ENCODE data around the gene C17orf100.
"Not testable (repeated sequence)": the region's sequence is repeated elsewhere in the genome, so short reads cannot be mapped to it uniquely, and the experiment has no call there.

C17orf100 gene

DNA sequence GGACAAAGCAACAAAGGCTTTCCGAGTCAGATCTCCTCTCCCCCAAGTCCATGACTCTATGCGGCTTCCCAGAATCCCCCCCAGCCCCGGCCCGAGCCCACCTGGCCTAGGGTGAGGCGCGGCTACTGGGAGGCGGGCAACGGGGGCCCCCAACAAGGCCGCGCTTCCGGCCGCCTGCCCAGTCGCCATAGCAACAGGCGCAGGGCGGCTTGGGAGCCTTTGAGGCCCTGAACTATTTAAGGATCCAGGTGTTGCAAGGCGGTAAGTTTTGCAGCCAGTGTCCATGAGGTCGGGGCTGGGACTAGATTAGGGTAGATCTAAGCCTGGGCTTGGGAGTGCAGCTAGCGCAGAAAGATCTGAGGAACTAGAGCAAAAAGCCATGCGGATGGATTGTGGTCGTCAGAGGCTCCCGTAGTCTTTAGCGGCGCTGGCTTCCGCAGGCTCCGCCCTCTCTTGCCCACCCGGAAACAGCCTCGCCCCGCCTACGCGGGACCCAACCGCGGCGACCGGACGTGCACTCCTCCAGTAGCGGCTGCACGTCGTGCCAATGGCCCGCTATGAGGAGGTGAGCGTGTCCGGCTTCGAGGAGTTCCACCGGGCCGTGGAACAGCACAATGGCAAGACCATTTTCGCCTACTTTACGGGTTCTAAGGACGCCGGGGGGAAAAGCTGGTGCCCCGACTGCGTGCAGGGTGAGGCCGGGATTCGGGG is 10.9 kb upstream of the C17orf100 start, which contains the start of the genes KIAA0753 and TXNDC17:
Gene KIAA0753 (minus strand): TSS at position 176 of the 711 bp plus-strand sequence. CDS start 5,608 bp downstream, outside the sequence.
Gene TXNDC17 (plus strand): TSS at position 525 of the 711 bp plus-strand sequence. CDS start 23 bp downstream, at position 548.
- peak; percentile 78 to 84 for DNase-seq (ENCODE audit: low read depth in 1 of 2, low spot score in 1 of 2)

DNA sequence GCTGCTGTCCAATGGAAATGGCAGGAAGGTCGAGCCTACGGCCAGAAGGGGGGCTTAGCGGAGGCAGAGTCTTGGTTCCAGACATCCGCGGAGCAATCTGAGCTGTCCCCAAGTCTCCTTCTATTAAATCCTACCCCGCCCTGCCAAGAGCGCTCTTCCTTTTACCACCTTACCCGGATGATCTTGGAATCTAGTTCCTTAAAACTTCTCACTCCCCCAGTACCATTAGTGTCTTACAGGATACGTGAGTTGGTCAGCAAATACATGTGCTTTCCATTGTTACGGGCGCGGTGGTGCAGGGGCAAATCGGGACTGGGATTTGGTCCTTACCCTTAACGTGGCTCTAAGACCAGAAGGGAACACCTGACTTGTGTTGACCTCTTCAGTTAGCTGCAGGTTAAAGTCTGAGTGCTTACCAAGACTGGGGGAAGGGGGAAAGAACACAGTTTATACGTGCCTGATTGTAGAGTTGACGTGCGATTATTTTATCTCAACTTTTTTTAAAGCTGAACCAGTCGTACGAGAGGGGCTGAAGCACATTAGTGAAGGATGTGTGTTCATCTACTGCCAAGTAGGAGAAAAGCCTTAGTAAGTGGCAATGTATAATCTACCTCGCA is 10.2 kb upstream of the C17orf100 start:
- DNase-seq (ENCODE audit: low read depth in 1 of 2, low spot score in 1 of 2), result no peak

DNA sequence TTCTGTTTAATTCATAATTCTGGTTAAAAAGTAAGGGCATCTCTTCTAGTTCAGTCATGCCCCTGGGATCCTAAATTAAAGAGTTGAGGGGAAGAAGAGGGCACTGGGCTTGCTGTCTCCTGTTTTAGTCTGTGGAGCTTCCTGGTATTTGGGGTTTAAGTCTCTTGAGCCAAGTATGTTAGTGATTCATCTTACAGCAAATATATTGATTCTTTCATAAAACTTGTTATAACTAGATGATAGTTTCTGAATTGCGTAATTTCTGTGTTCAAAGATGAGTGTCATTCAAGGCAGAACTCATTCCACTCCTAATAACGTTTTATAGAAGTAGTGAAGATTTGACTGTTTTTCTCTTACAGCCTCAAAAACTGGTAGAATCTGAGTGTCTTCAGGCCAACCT is 9.0 kb upstream of the C17orf100 start:
- DNase-seq (ENCODE audit: low read depth in 1 of 2, low spot score in 1 of 2), result no peak

DNA sequence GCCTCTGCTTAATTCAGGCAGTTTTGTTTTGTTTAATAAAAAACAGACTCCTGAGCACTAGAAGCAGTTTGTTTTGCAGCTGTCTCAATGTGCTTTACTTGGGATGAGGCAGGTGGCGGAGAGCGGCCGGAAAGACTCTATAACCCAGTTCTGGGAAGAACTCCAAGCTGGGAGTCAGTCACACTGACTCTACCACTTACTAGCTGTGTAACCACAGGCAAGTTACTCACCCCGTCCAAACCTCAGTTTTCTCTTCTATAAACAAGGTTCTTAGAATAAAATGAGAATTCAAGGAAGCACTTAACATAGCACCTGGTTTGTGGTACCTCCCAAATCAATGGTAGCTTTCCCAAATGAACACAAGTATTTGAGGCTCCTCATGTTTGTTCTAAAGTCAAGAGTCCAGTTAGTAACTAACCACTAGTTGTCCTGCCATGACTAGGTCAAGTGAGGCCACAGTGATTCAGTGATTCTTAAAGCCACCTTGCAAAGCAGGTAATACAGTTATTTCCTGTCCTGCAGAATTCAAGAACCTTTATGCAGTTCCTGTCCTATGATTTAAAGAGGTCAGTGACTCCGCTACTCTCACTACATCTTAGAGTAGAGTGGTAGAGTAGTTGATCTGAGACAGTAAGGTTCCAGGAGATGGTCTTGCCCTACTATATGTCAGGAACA is 8.0 kb upstream of the C17orf100 start:
- no peak for DNase-seq (ENCODE audit: low read depth in 1 of 2, low spot score in 1 of 2)

DNA sequence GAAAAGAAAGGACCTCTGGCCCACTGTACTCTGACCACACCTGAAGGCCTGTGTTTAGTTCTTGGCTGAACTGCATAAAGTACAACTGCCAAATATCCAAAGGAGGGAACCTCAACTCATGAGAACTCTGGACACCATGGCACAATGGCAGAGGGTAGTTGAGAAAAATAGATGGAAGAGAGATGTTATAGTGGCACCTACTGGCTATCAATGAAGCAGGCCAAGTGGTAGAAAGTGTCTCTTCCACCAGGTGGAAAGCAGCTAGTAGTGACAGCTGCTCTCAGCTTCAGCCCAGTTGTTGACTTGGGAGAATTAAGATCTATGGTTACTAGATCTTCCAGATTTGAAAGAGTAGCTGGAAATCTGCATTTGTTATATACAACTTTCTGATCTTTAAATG is 3.4 kb upstream of the C17orf100 start:
- no peak for DNase-seq (ENCODE audit: low read depth in 1 of 2, low spot score in 1 of 2)

DNA sequence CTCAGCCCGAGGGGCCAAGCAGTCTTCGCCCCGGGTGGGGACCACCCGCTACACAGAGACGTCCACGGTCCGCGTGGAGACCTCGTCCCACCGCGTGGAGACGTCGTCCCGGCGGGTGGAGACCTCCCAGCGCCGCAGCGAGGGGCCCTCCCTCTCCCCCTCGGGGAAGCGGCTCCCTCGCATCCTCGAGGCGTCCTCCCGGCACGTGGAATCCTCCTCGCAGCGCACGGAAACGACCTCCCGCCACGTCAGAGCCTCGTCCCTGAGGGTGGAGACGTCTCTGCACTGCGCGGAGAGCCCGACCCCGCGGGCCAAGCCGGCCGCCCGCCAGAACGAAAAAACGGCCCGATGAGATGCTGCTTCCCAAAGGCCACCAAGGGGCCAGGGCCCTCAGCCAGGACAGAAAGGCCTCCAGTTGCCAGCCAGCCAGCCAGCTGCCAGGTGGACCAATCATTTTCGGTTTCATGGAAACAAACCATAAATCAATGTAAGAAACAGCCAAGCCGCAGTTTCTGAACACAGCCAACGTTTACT is 424 bp downstream of the C17orf100 start:
- DNase-seq (ENCODE audit: low read depth in 1 of 2, low spot score in 1 of 2), result no peak

DNA sequence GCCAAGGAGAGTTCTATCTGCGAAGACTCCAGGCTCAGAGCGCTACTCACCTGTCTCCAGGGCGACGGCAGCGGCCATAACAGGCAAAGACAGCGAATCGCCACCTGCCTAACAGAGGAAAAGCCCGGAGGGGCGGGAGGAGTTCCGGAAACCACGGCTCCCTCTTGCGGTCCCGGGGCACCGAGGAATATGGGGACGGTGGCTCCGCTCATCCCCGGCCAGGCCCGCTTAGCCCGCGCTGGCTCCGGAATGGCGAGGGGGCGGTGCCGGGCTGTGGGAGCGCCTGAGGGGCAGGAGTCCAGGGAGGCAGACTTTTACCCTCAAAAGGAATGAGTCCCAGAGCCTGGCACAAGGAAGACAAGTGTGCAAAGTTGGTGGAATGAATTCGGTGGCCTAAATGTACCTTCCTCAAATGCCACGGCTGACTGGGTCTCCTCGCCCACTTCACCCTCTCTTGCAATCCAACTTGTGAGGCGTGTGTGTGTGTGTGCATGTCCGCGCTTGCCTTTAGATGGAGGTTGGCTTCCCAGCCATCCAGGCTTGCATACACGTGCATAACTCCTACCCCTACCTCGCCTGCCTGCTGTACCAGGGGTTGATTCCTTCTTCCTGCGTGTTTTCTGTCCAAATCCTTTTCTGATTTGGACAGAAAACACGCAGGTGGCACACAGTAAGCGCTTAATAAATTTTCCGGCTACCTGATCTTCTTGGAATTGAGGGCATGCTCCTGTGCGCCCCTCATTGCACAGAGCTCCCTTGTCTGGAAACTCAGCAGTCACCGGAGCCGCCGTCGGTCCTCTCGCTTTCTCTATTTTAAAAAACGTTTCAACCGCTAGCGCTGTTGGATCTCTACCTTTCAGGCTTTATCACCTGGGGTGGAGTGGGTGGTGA is 3.5 kb downstream of the C17orf100 start:
- no peak for DNase-seq (ENCODE audit: low read depth in 1 of 2, low spot score in 1 of 2)

DNA sequence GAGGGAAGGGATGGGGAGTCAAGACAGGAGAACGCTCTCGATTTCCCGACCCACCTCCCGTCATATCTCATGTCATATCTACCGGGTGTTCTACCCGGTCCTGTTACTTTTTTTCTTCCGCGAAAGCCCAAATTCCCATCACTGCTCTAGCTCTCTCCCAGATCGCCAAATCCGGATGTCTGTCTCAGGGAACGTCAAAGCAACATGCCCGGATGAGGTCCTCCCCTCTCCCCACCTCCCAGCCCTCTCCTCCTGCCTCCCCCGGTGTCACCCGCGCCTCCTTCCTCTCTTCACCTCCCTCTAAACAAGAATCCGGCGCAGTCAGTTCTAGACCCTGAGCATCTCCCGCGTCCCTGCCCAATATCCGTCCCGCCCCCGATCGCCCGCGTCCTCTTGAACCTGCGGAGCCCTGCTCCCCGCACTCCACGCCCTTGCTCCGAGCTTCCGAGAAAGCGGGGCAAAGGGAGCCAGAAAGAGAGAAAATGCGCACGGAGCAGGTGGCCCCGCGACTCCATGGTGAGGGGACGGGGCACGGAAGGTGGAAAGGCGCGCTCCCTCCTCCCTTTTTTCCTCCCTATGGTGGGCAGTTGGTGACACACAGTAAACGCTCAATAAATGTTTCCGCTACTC is 4.3 kb downstream of the C17orf100 start:
- not testable (repeated sequence) for DNase-seq (ENCODE audit: low read depth in 1 of 2, low spot score in 1 of 2)

DNA sequence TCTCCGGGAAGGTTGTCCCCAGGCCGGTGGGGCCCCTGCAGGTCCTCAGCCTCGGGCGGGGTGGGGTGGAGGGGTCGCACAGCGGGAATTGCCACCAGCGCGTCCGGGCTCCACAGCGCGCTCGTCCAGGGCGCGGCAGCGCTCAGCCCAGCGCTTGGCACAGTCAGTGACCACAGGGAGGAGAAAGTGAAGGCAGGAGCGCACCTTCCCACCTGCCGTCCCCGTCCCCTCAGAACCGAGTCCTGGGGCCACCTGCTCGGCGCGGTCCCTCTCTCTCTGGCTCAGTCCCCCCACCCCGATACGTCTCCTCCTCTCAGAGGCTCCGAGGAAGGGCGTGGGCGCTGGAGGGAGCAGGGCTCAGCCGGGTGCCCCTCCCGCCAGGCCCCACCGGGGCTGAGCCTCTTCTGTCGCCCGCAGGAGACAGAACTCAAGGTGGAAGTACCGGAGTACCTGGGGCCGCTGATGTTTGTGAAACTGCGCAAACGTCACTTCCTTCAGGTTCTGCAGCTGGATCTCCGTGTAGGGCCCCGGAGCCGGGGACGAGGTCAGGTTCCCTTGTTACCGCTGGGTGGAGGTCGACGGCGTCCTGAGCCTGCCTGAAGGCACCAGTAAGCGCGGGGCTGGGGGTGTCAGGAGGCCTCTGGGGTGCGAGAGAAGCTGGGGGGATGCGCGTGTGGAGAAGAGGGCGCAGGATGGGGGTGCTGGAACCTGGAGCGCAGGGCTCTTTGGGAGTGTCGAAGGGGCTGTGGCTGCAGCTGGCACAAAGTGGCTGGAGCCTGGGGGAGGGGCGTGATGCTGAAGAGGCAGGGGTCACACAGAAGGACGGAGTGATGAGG is 5.5 kb downstream of the C17orf100 start:
- DNase-seq (ENCODE audit: low read depth in 1 of 2, low spot score in 1 of 2), result peak; percentile 34 to 48

DNA sequence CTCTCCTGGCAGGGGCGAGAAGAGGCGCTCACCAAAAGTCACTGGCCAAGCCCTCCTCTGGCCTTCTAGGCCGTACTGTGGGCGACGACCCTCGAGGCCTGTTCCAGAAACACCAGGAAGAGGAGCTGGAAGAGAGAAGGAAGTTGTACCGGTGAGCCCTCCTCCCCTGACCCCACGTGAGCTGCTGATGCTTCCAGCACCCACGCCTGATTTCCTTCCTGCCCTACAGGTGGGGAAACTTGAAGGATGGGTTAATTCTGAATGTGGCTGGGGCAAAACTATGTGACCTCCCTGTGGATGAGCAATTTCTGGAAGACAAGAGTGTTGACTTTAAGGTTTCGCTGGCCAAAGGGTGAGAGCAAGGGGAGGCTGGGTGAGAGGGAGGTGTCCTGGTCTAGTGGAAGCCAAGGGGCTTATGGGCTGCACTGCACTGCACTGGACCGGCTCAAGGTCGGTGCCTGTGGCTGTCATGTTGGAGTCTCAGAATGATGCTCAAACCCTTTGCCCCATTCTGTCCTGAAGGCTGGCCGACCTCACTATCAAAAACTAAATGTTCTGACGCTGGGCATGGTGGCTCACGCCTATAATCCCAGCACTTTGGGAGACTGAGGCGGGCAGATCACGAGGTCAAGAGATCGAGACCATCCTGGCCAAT is 6.2 kb downstream of the C17orf100 start:
- DNase-seq (ENCODE audit: low read depth in 1 of 2, low spot score in 1 of 2), result no peak

DNA sequence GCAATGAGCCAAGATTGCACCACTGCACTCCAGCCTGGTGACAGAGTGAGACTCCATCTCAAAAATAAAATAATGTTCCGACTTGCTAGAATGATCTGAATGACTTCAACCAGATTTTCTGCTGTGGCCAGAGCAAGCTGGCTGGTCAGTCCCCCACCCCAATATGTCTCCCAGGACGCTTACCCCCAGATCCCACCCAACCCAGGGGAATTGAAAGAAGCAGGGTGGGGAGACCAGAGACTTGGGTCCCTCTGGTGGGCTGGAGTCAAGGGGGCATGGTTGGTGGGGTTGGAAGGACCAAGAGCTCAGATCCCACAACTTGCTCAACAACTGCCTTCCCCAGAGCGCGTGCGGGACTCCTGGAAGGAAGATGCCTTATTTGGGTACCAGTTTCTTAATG is 6.8 kb downstream of the C17orf100 start:
- not testable (repeated sequence) for DNase-seq (ENCODE audit: low read depth in 1 of 2, low spot score in 1 of 2)

DNA sequence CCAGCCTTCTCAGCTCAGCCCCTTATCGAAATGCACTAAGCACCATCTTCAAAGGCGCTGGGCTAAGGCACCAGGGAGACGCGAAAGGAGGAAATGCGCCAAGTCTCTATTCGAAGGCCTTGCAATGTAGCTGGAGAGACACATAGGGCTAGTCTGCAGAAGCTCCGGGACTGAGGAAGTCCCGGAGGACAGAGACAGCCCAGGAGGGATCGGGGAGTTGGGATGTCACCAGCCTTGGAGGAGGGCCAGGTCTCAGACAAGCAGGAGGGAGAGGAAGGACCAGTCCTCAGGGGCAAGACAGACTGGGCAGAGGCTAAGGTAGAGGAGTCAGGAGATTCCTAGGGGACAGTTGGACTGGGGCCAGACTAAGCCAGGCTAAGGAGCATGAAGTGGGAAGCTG is 8.5 kb downstream of the C17orf100 start:
- DNase-seq (ENCODE audit: low read depth in 1 of 2, low spot score in 1 of 2), result no peak

DNA sequence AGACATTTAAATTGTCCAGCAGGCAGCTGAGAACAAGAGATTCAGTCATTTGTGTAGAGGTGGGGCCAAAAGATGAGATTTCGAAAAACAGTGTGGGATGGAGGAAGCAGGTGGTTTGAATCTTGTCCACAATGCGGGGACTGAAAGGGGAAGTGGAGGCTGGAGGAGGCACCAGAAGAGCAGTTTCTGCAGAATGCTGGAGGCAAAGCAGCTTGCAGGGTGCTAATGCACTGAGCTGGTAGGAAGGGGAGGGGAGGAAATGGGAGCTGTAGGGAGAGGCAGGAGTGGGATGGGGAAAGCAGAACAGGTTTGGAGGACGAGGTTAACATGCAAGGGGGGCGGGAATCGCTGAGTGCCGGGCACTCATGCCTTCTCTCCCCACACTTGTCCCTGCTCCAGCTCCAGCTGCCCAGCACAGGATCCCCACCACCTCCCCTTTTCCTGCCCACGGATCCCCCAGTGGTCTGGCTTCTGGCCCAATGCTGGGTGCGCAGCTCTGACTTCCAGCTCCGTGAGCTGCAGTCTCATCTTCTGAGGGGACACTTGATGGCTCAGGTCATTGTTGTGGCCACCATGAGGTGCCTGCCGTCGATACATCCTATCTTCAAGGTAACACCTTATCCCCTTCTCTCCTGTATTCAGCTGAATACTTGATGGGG is 9.4 kb downstream of the C17orf100 start:
- no peak for DNase-seq (ENCODE audit: low read depth in 1 of 2, low spot score in 1 of 2)

DNA sequence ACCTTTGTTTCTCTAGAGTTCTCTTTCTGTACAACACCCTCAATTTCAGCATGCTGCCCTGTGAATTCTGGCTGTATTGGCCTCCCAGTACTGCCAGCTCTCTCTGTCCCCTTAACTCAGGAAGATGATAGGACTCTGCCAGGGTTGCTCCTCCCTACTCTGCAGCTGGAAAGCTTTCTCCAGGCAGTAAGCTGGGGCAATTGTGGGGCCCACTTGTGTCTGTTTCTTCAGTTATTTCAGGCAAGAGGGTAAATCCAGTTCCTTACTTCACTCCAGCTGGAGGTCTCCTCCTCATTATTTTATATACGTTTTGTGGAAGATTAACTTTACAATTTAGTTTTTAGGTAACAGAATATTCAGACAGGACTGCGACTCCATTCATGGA is 9.9 kb downstream of the C17orf100 start:
- no peak for DNase-seq (ENCODE audit: low read depth in 1 of 2, low spot score in 1 of 2)

DNA sequence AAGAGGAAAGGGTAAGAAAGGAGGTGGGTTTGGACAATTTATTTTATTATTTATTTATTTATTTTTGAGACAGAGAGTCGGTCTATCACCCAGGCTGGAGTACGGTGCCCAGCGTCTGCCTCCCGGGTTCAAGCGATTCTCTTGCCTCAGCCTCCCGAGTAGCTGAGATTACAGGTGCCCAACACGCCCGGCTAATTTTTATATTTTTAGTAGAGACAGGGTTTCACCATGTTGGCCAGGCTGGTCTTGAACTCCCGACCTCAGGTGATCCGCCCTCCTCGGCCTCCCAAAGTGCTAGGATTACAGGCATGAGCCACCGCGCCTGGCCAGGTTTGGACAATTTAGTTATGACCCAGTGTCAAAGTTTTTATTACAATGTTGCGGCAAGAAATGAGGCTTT is 11.6 kb downstream of the C17orf100 start:
- DNase-seq (ENCODE audit: low read depth in 1 of 2, low spot score in 1 of 2), result not testable (repeated sequence)

DNA sequence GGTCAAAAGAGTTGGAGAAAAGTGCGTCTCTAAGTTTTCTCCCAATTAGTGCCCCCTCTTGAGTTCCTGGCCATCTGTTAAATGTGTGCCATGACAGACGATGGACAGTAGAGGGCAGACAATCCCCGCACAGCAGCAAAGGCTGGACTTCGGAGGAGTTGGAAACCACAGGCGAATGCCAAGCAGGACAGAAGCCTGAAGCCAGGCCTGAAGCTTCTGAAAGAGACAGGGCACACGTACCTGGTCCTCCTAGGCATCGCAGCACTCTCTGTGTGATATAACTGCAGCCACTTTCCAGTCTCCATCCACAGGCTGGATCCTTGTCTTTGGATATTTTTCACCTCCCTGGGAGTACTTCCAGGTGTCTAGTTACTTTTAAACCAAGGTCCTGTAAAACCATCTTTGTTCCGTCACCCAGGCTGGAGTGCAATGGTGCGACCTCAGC is 14.5 kb downstream of the C17orf100 start:
- no peak for DNase-seq (ENCODE audit: low read depth in 1 of 2, low spot score in 1 of 2)

DNA sequence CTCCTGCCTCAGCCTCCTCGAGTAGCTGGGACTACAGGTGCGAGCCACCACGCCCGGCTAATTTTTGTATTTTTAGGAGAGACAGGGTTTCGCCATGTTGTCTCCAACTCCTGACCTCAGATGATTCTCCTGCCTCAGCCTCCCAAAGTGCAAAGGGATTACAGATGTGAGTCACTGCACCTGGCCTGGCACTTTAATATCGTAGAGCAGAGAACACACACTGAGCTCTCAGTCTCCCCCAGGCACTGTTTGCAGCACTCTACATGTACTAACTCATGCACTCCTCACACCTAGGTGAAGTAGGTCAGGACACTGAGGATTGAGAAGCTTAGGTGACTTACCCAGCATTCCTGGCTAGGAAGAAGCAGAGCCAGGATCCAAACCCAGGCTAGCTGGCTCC is 15.0 kb downstream of the C17orf100 start:
- no peak for DNase-seq (ENCODE audit: low read depth in 1 of 2, low spot score in 1 of 2)

DNA sequence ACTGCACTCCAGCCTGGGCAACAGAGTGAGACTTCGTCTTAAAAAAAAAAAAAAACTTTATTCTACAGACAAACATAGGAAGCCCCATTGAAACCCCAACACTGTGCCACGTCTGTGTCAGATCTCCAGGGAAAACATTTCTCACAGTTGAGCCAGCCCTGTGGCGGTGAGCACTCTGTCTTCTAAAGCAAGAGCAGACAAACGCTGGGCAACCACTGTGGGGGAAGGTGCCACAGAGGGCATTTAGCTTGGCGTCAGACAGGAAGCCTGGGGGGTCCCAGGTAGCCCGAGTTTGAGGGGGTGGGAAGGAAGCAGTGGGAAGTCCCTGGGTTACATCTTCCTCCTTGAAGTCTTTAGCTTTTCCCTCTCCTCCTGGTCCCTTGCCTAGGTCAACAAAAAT is 16.0 kb downstream of the C17orf100 start:
- no peak for DNase-seq (ENCODE audit: low read depth in 1 of 2, low spot score in 1 of 2)

Data from stimulated activated CD4-positive, alpha-beta T cell treated with anti-CD3 and anti-CD28 coated beads, Interleukin-15, amount 100 ng/mL, for 1 hour (primary cell).